OCI-M2 (cell line): ENCODE measurements around the gene IZUMO4.

Experiments
- DNase-seq: peaks from one replicate; lab custom pipeline; 2025; ENCODE audit not compliant: unreplicated experiment; lab: John Stamatoyannopoulos, UW

Gene IZUMO4

DNA sequence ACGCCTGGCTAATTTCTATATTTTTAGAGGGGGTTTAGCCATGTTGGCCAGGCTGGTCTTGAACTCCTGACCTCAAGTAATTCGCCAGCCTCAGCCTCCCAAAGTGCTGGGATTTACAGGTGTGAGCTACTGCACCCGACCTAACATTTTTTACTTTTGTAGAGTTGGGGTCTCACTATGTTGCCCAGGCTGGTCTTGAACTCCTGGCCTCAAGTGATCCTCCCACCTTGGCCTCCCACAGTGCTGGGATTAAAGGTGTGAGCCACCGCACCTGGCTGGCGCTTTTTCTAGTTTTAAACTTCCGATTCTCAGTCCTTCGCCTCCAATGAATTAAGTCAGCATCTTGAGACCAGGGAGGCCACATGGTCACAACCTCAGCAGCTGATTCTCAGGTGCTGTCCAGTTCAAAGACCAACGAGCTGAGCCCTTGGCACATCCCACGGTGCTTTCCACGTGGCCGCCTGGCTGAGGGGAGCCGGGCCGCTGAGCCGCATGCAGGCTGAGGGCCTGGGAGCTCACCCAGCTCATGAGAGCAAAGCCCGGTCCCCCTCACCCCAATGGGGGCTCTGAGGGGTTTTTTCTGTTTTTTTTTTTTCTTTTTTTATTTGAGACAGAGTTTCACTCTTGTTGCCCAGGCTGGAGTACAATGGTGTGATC, 45.6 kb downstream of the IZUMO4 start:
- no peak for DNase-seq

DNA sequence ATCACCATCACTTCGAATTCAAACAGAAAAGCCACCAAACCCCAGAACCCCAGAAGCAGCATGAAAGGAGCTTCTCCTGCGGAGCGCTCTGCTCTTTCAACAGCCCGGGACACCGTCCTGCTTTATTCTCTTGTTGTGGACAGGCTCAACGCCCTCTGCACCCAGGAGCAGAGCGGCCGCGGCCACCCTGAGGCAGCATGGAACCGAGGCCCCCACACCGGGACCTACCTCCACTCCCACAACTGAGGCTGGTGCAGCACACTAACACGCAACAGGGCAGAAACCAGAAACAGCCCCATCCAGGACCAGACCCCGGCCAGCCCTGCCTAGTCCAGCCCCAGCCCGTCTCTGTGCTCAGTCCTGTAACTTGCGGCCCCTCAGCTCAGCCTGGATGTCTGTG, 47.5 kb downstream of the IZUMO4 start:
- DNase-seq: no peak

- DNase-seq: no peak
Measured at GRCh38 chr19:2145831-2146241, 49.1 kb downstream of the IZUMO4 start.

DNA sequence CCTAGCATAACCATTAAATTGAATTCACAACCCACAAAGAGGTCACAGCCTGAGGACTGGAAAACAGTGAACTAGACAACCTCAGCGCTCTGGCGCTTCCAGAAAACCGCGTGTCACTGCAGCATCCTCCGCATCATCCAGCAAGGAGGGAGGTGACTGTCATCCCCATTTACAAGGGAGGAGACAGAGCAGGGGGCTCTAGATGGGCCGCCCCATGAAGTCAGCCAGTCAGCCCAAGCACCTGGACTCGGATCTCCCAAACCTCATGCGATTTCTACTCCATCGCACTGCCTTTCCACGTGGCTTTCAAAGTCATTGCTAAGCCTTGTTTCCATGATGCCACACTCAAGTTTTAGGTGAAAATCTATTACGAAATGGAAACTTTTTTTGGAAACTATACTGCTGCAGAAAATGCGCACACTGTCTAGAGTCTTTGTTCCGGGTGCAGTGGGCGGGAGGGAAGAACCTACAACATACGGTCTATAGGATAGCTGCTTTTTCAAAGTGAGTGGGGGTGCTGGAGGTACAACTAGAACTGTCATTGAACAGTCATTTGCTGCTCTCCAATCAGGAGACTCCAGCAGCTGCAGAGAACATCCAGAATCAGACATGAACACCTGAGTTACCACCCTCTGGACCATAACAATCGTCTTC, 51.9 kb downstream of the IZUMO4 start:
- DNase-seq: no peak
